PC-9 (cell line): ENCODE results near the gene WDR33. TPM values are rescaled to one million over a fixed set of nuclear protein-coding genes. Genes with fewer than 3 reads are reported as not detected.

Experiments used
- BruUV-seq: library from RNA; stranded (reverse); fragments of 400-500 nt; replicated peaks from 2 replicates; lab custom pipeline; 2021; lab: Mats Ljungman, UMichigan
- CTCF ChIA-PET: fragments of 300-600 bp; sonication (Branson Sonifier 250); formaldehyde crosslinking; loops from one replicate; lab custom pipeline; 2022; ENCODE audit warnings: antibody characterized with exemption; lab: Charles Lee
- POLR2A ChIA-PET: fragments of 300-600 bp; sonication (Branson Sonifier 250); formaldehyde crosslinking; loops from one replicate; lab custom pipeline; 2022; ENCODE audit warnings: antibody characterized with exemption; ENCODE audit not compliant: unreplicated experiment; lab: Charles Lee
- DNase-seq, 2 experiments: peaks; one replicate each; pipeline versions ENCODE4 v3.0.0 to v3.0.0-alpha.2; 2015 to 2022; ENCODE audit warnings: mixed read lengths in 1 of 2
- H2AFZ ChIP-seq: fragments of 200-600 bp; sonication (generic); 2 replicates; pipeline ENCODE4 v1.8.1; 2017; ENCODE audit warnings: antibody characterized with exemption
- H3F3A ChIP-seq: fragments of 200-600 bp; sonication (generic); 2 replicates; pipeline ENCODE4 v1.8.1; 2017; ENCODE audit warnings: antibody characterized with exemption, mild to moderate bottlenecking, low read depth; ENCODE audit not compliant: insufficient read depth
- H3K27ac ChIP-seq: fragments of 200-600 bp; sonication (generic); 2 replicates; pipeline ENCODE4 v1.6.1; 2016; ENCODE audit warnings: mixed run types
- H3K27me3 ChIP-seq: fragments of 200-600 bp; sonication (generic); 2 replicates; pipeline ENCODE4 v1.6.1; 2016; ENCODE audit warnings: low read depth, mixed run types; ENCODE audit not compliant: insufficient read depth
- H3K36me3 ChIP-seq: fragments of 200-600 bp; sonication (generic); 2 replicates; pipeline ENCODE4 v1.6.1; 2016; ENCODE audit warnings: low read depth, mixed run types
- H3K4me1 ChIP-seq: fragments of 200-600 bp; sonication (generic); replicated peaks from 2 replicates; pipeline ENCODE4 v1.6.1; 2016; ENCODE audit warnings: mixed run types; ENCODE audit not compliant: insufficient read depth
- H3K4me2 ChIP-seq: fragments of 200-600 bp; sonication (generic); 2 replicates; pipeline ENCODE4 v1.6.1; 2017; ENCODE audit warnings: mixed run types
- H3K4me3 ChIP-seq: fragments of 200-600 bp; sonication (generic); 2 replicates; pipeline ENCODE4 v1.6.1; 2016; ENCODE audit warnings: mixed run types
- H3K79me2 ChIP-seq: fragments of 200-600 bp; sonication (generic); 2 replicates; pipeline ENCODE4 v1.6.1; 2017; ENCODE audit warnings: low read depth, mixed run types
- H3K9me2 ChIP-seq: fragments of 200-600 bp; sonication (generic); 2 replicates; pipeline ENCODE4 v1.8.1; 2017; ENCODE audit warnings: mild to moderate bottlenecking; ENCODE audit not compliant: insufficient read depth
- H3K9me3 ChIP-seq: fragments of 200-600 bp; sonication (generic); 2 replicates; pipeline ENCODE4 v1.8.1; 2016; ENCODE audit warnings: low read depth; ENCODE audit not compliant: insufficient read depth
- H4K20me1 ChIP-seq: fragments of 200-600 bp; sonication (generic); 2 replicates; pipeline ENCODE4 v1.8.1; 2017; ENCODE audit not compliant: insufficient read depth
- CTCF ChIP-seq: fragments of 200-600 bp; sonication (generic); conservative IDR thresholded peaks from 2 replicates; pipeline ENCODE4 v1.6.1; 2017; ENCODE audit warnings: mixed run types, antibody characterized with exemption, mild to moderate bottlenecking, moderate library complexity
- EZH2 ChIP-seq: fragments of 200-600 bp; sonication (generic); IDR thresholded peaks from 2 replicates; pipeline ENCODE4 v1.8.0; 2017; ENCODE audit warnings: antibody characterized with exemption, low read depth
- intact Hi-C: fragments of 100-400 bp; cut with micrococcal nuclease; formaldehyde crosslinking; loops from one replicate; pipeline ENCODE4 v1.10.0; 2022; ENCODE audit not compliant: unreplicated experiment
- total RNA-seq: library from RNA; stranded (reverse); gene quantifications from 2 replicates; pipeline ENCODE4 v1.2.3, GENCODE V29; 2021

Gene WDR33
- total RNA-seq, 1 experiment from 2014 or later = 59.3 TPM

- TF ChIP-seq EZH2 (no peak), CTCF (no peak)
- Histone ChIP-seq H4K20me1 (no peaks in the 10 kb centered on the region), H2AFZ (no peak overlapping the region), H3K27ac (no peak overlapping the region), H3K4me2 (no peak overlapping the region), H3K36me3 (no peaks in the 10 kb centered on the region), H3K9me3 (no peaks in the 10 kb centered on the region), H3K79me2 (no peaks in the 10 kb centered on the region), H3K4me1 (no peaks in the 10 kb centered on the region), H3F3A (peaks cover 13% of the 10 kb centered on the region), H3K4me3 (no peak overlapping the region), H3K9me2 (no peaks in the 10 kb centered on the region), H3K27me3 (no peaks in the 10 kb centered on the region)
- ChIA-PET CTCF (interaction anchor here (0.5 kb wide), 1 partner anchor 10 kb away, joined by 3 read pairs; no protein-coding TSS in a partner anchor), POLR2A (interaction anchor here (0.6 kb wide), 1 partner anchor 16 kb away, joined by 3 read pairs; no protein-coding TSS in a partner anchor)
- BruUV-seq = no TSS peak
- intact Hi-C loops = no loop called here
- no peak for DNase-seq
These were observed 77.0 kb downstream of the WDR33 start for GRCh38 chr2:127733816-127734537.

DNA sequence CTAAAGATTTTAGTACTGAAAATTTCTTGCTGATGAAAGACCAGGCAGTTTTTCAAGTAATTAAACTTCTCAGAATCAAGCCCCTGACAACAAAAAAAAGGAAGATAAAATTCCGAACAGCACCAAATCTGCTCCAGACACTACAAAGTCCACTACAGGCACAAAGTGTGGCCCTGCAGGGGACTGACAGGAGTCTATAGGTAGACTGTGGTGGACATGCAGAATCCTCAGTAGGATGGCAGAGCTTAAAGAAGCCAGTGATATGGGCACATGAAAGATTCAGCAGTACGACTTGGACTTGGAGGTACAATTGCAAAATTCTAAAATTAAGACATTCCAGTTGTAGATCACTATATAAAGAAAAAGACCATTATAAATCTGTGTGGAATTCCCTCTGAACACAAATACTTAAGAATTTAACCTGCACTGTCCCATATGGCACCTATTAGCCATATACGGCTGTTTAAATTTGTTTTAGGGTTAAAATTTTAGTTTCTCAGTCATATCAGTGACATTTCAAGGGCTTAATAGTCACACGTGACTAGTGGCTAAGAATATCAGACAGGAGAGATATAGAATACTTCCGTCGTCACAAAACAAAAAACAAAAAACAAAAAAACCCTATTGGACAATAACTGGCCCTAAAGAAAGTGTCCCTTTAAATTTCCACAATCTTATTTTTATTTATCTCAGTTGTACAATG lies 77.7 kb downstream of the WDR33 start:
- no peak for DNase-seq
- BruUV-seq = no TSS peak
- no peak for TF ChIP-seq CTCF
- TF ChIP-seq EZH2 = no peak
- Histone ChIP-seq H3K27ac (no peak overlapping the region), H3K4me3 (no peak overlapping the region), H3K4me2 (no peak overlapping the region), H3K4me1 (no peaks in the 10 kb centered on the region), H3F3A (peaks cover 13% of the 10 kb centered on the region), H3K79me2 (no peaks in the 10 kb centered on the region), H4K20me1 (no peaks in the 10 kb centered on the region), H3K9me2 (no peaks in the 10 kb centered on the region), H3K9me3 (no peaks in the 10 kb centered on the region), H3K27me3 (no peaks in the 10 kb centered on the region), H2AFZ (no peak overlapping the region), H3K36me3 (no peaks in the 10 kb centered on the region)
- CTCF ChIA-PET = no interaction called here
- POLR2A ChIA-PET = interaction anchor here (0.6 kb wide), 1 partner anchor 16 kb away, joined by 3 read pairs; no protein-coding TSS in a partner anchor
- intact Hi-C loops = no loop called here

DNA sequence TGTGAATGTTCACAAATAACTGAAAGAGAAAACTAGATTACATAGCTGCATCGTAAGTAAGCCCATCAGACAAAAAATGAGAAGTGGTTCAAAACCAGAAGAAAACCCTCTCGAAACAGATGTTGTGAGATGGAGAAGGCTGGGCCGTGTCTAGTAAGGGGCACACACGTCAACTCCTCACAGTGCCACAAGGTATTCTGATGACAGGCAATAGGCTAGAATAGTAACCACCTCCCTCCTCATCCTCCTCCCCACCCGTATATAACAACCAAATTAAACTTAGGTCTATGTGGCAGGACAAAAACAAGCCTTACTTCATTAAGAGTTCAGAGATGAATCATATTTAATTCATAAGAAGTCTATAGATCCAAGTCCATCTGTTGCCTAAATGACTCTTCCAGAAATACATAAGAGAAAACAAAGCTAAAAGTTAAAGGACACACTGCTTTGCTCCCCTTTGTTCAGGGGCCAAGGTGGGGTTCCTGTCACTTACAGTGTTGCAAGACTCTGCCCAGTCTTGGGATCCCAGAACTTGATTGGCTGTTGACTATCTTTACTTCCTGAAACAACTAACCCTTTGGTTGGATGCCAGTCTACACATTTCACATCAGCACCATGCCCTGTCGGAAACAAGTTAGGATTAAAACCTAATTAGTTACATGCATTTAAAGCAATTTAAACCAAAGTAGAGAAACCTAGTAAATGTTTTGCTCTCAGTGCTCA lies 84.7 kb downstream of the WDR33 start:
- no peak overlapping the region for H2AFZ ChIP-seq
- H3F3A ChIP-seq = peaks cover 12% of the 10 kb centered on the region
- peaks cover 16% of the 10 kb centered on the region; the same call in 1 of the 2 replicates for H3K36me3 ChIP-seq
- BruUV-seq = no TSS peak
- H3K27me3 ChIP-seq = no peaks in the 10 kb centered on the region
- H3K4me1 ChIP-seq = peaks cover 12% of the 10 kb centered on the region
- intact Hi-C loops = no loop called here
- H4K20me1 ChIP-seq = peaks cover 8% of the 10 kb centered on the region; the same call in 1 of the 2 replicates
- DNase-seq = no peak
- no peaks in the 10 kb centered on the region for H3K9me2 ChIP-seq
- no peak overlapping the region for H3K27ac ChIP-seq
- H3K4me3 ChIP-seq = no peak overlapping the region
- no peak overlapping the region for H3K4me2 ChIP-seq
- POLR2A ChIA-PET = interaction anchor here (0.6 to 0.7 kb wide), 2 partner anchors 82 to 461 kb away, joined by 4 to 6 read pairs; no protein-coding TSS in a partner anchor
- CTCF ChIA-PET = no interaction called here
- H3K79me2 ChIP-seq = no peaks in the 10 kb centered on the region
- no peaks in the 10 kb centered on the region for H3K9me3 ChIP-seq
- no peak for TF ChIP-seq CTCF
- TF ChIP-seq EZH2 = no peak
